Measurements from ENCODE around the gene ARHGEF5. TPM values are rescaled to one million over a fixed set of nuclear protein-coding genes. Genes with fewer than 3 reads are reported as not detected.
"Not testable (repeated sequence)": the region's sequence is repeated elsewhere in the genome, so short reads cannot be mapped to it uniquely, and the experiment has no call there.

The ARHGEF5 gene
- total RNA-seq: 1 to 10 TPM; 4.8 to 8.4 (median 5.7) TPM

DNA sequence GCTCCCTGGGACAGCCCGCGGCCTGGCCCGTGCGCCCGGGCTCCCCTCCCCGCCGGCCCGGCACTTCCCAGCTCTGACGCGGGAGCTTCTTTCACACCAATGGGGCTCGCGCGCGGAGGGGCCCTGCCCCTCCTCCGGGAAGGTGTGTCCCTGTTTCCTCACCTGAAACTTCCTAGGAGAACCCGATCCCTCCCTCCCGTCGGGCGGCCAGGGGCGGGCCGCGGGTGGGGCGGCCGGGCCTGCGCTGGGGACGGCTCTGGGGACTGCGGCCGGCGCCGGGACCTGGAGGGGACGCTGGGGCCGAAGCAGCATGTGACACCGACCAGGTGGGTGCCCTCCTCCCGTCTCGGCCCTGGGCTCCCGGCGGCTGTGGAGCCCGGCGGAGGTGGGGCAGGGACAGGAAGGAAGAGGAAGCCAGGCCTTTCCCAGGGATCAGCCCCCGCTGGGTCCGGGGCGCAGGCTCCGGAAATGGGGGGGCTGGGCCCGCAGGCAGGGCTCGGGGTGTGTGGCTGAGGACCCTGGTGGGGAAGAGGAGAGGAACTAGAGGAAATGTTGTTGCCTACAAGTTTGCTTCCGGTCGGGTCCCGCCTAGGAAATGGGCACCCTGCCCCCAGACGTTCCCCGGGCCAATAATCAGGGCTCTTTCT lies at the start of gene ARHGEF5:
TSS of gene ARHGEF5 (plus strand) at position 227 of the 647 bp plus-strand sequence. CDS start 7,268 bp downstream, outside the sequence.
- not testable (repeated sequence) for H3K36me3 Mint-ChIP-seq (ENCODE audit: insufficient read depth); DNase-seq; H3K27me3 Mint-ChIP-seq (ENCODE audit: low read depth); H3K9me3 Mint-ChIP-seq
- ATAC-seq: peak; percentile 82 to 87
- H3K4me3 Mint-ChIP-seq: peak within 1 kb of the TSS; percentile 80
- H3K4me1 Mint-ChIP-seq (ENCODE audit: low read depth): peaks cover 11% of the 10 kb centered on the region

DNA sequence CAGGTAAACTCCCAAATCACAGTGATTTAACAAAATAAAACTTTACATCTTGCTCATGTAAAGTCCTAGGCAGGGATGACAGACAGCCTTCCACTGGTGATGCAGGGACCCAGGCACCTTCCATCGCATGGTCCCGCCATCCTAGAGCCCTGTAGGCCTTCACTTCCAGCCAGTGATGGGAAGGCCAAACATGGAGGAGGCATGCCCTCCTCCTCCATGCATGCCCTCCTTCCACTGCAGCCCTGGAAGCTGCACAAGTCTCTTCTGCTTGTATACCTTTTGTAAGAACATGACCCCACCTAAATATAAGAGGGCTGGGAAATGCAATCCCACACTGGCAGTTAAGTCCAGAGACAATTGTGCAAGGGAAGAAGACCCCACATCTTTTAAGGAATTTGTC lies 45.5 kb upstream of the ARHGEF5 start:
- ATAC-seq; H3K4me3 Mint-ChIP-seq; H3K27me3 Mint-ChIP-seq (ENCODE audit: low read depth); H3K9me3 Mint-ChIP-seq; DNase-seq; H3K36me3 Mint-ChIP-seq (ENCODE audit: insufficient read depth); H3K4me1 Mint-ChIP-seq (ENCODE audit: low read depth): not testable (repeated sequence)

DNA sequence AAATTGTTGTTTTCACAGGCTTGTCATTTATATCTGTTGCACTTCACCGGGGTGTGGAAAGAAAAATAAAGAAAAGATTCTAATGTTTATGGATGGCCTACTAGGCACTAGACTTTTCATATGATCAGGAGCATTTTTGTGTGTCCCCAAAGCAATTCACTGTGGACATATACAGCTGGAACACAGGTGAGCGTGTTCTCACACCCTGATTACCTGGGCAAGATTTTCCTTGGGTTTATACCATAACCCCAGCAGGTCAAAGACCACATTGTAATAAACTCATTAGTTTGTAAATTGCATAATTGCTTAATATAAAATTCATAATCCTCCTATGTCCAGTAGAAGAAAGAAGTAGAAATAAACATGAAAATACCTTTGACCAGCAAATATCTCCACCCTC lies 44.0 kb upstream of the ARHGEF5 start:
- H3K4me1 Mint-ChIP-seq (ENCODE audit: low read depth); H3K27me3 Mint-ChIP-seq (ENCODE audit: low read depth); ATAC-seq; H3K36me3 Mint-ChIP-seq (ENCODE audit: insufficient read depth); H3K9me3 Mint-ChIP-seq; DNase-seq; H3K4me3 Mint-ChIP-seq: not testable (repeated sequence)

DNA sequence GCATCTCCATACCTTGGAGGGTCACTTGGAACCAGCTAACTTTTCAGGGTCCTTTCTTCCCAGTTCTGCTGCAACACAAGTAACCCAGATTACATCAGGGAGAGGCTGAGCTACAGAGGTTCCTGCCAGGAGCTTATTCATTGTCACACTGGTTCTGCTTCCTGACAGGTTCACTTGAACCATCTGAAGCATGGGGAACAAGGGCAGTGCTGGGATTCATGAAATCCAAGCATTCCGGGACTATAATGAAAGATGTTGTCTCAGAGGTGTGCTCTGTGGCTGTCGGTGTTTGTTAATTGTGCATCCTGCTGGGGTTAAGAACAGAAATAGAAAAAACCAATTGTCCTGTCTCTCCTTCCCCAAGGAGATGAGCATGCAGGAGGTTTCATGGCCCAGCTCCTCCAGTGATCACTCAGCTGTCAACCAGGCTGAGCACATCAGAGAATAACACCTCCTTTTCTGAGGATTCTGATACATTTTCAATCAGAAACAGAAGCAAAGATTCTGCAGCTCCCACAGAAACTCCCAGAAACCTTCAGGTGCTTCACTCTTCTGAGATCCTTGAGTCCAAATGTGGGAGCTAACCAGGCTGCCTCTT lies 43.2 kb upstream of the ARHGEF5 start, which contains the start of gene OR2A1:
TSS of gene OR2A1 (plus strand) at position 548 of the 598 bp plus-strand sequence. CDS start 5,706 bp downstream, outside the sequence.
- H3K4me1 Mint-ChIP-seq (ENCODE audit: low read depth); ATAC-seq; H3K27me3 Mint-ChIP-seq (ENCODE audit: low read depth); H3K4me3 Mint-ChIP-seq; DNase-seq; H3K36me3 Mint-ChIP-seq (ENCODE audit: insufficient read depth); H3K9me3 Mint-ChIP-seq: not testable (repeated sequence)

DNA sequence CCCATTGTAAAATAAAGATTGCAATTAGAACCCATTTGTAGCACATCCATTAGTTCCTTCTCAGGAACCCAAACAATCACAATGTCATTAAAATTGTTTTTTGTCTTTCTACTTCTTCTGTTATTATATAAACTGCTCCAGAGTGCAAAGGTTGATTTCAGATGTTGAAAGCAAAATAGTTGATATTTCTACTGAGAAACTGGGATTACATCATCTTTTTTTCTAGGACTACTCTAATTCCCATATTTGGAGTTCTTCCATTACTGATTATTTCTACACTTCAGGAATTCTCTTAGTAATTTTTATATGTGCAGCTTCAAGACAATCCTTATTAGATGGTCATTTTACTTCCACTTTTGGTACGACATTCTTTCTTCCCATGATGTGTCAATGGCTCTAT lies 37.7 kb upstream of the ARHGEF5 start:
- H3K27me3 Mint-ChIP-seq (ENCODE audit: low read depth): not testable (repeated sequence)

DNA sequence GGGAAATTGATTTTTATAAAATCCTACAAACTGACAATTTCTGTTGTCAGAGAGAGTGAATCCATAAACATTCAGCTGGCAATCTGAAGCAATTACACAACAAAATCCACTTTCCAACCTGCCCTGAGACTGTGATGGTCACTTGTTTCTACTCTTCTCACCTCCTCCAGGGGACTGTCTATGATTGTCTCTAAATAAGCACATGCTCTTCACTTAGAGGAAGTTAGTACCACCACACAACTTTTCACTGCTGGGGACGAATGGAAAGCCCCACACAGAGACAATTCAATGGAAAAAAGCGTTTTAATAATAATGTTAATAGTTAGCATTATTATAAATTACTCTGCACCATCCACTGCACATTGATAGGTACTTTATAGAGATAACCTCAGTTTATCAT lies 35.7 kb upstream of the ARHGEF5 start:
- H3K4me1 Mint-ChIP-seq (ENCODE audit: low read depth); H3K27me3 Mint-ChIP-seq (ENCODE audit: low read depth); H3K36me3 Mint-ChIP-seq (ENCODE audit: insufficient read depth); DNase-seq; ATAC-seq; H3K4me3 Mint-ChIP-seq; H3K9me3 Mint-ChIP-seq: not testable (repeated sequence)

More for the DNA sequence above, 37.7 kb upstream of the ARHGEF5 start:
- H3K36me3 Mint-ChIP-seq (ENCODE audit: insufficient read depth); H3K9me3 Mint-ChIP-seq; H3K4me1 Mint-ChIP-seq (ENCODE audit: low read depth); H3K4me3 Mint-ChIP-seq; DNase-seq; ATAC-seq: not testable (repeated sequence)

DNA sequence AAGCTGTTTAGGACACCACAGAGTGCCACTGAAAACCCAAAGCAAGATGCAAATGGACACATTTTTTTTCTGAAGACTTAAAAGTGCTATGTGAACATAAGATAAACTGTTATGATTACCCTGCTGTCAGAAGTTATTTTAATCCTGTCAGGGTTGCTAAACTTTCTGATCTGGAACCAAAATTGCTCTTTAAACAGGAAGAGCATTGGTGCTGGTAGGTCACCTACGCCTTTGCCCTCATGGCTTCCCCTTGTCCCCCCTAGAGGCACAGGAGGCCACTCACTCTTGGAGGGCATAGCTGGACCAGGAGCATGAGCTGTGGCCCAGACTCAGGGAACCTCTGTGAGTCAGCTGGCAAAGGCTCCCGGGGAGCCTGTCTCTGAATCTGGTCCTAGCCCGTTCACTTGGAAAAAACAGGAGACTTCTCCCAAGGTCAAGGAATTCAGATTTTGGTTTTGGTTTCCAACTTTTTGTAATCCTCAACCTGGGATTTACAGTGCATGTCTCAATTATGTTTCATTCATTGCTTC lies 33.5 kb upstream of the ARHGEF5 start:
- not testable (repeated sequence) for H3K36me3 Mint-ChIP-seq (ENCODE audit: insufficient read depth); H3K4me1 Mint-ChIP-seq (ENCODE audit: low read depth)

DNA sequence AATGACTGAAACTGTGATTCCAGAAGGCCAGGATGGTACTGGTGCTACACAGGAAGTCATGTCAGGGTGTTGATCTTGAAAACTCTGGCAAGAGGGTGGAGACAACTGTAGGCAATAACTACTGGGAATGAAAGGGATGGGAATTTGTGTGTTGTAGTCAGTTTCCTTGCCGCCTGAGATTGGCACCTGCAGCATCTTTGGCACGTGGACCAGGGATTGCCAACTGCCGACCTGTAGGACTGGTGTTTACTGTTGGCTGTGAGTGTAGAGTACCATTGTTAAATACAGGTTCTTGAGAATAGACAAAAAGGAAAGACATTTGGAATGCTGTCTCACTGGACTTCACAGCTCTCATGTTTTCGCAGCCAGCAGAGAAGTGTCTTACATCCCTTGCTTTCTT lies 31.8 kb upstream of the ARHGEF5 start:
- H3K4me1 Mint-ChIP-seq (ENCODE audit: low read depth); ATAC-seq; H3K36me3 Mint-ChIP-seq (ENCODE audit: insufficient read depth); H3K27me3 Mint-ChIP-seq (ENCODE audit: low read depth); H3K9me3 Mint-ChIP-seq; H3K4me3 Mint-ChIP-seq; DNase-seq: not testable (repeated sequence)

More for the DNA sequence above, 33.5 kb upstream of the ARHGEF5 start:
- H3K9me3 Mint-ChIP-seq; H3K4me3 Mint-ChIP-seq; ATAC-seq; DNase-seq; H3K27me3 Mint-ChIP-seq (ENCODE audit: low read depth): not testable (repeated sequence)

DNA sequence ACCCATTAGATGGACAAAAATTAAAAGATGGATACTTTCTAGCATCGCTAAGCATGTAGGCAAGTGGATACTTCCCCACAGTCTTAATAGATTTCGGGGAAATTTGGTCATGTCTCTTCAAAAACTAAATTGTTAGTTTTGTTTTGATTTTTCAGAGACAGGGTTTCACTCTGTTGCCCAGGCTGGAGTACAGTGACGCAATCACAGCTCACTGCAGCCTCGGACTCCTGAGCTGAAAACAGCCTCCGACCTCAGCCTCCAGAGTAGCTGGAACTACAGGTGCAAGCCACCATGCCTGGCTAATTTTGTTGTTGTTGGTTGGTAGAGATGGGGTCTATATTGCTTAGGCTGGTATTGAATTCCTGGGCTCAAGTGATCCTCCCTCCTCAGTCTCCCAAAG lies 29.3 kb upstream of the ARHGEF5 start:
- ATAC-seq; H3K27me3 Mint-ChIP-seq (ENCODE audit: low read depth); H3K36me3 Mint-ChIP-seq (ENCODE audit: insufficient read depth); H3K4me1 Mint-ChIP-seq (ENCODE audit: low read depth); H3K4me3 Mint-ChIP-seq; H3K9me3 Mint-ChIP-seq; DNase-seq: not testable (repeated sequence)

DNA sequence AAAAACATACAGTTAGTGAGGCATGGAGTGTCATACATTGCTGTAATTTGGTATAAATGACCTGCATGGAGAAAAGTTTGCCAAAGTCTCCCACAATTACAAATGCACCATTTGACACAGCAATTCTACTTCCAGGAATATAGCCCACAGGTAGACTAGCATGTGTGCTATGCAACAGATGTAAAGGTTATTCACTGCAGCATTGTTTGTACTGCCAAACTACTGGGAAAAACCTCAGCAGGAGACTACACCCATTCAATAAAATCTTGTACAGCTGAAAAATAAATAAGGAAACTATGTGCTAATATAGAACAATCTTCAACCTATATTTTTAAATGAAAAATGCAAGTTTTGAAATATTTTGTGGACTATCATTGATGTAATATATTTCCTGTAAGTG lies 25.2 kb upstream of the ARHGEF5 start:
- not testable (repeated sequence) for H3K36me3 Mint-ChIP-seq (ENCODE audit: insufficient read depth); H3K27me3 Mint-ChIP-seq (ENCODE audit: low read depth); ATAC-seq; DNase-seq; H3K4me1 Mint-ChIP-seq (ENCODE audit: low read depth); H3K9me3 Mint-ChIP-seq; H3K4me3 Mint-ChIP-seq

DNA sequence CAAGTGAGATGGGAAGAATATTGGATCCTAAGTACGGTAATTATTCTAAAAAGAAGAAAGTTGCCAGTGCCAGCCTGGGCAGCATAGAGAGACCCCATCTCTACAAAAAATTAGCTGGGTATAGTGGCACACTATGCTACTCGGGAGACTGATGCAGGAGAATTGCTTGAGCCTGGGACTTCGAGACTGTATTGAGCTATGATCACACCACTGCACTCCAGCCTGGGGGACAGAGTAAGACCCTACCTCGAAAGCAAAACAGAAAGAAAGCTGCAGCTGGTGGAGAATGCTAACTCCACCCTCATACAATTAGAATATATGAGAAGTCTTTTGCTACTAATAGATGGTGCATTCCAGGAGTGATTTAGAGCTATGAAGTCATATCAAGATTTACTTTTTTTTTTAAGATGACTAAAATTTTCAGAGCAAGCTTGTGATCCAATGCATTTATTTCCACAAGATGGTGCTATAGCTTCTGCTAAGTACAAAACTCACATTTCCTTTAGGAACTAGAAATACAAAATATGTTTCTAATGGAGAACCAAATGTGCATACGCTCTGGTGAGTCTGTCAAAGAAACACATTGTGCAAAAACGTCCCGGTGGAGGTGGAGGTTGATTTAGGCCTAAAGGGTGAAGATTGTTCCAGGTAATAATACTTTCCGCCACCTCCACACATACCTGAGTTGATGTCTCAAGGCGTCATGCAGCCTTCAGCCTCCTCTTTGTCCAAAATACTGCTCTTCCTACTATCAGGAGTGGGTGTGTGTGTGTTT lies 23.8 kb upstream of the ARHGEF5 start:
- not testable (repeated sequence) for DNase-seq; H3K4me1 Mint-ChIP-seq (ENCODE audit: low read depth); H3K27me3 Mint-ChIP-seq (ENCODE audit: low read depth); H3K9me3 Mint-ChIP-seq; H3K4me3 Mint-ChIP-seq; H3K36me3 Mint-ChIP-seq (ENCODE audit: insufficient read depth)
- ATAC-seq: peak; percentile 52 to 66

DNA sequence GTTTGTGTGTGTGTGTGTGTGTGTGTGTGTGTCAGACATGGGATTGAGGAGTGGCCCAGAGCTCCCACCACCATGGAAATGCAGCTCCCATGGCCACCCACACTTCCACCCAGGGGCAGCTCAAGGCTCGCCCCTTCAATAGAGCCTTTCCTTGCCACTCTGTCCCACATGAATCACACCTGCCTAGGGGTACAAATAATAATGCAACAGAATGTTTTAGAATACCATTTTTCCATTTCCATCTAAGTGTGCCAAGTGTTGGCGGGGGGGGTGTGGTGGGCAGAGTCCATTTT lies 23.3 kb upstream of the ARHGEF5 start:
- not testable (repeated sequence) for H3K9me3 Mint-ChIP-seq; ATAC-seq; H3K4me1 Mint-ChIP-seq (ENCODE audit: low read depth); H3K27me3 Mint-ChIP-seq (ENCODE audit: low read depth); H3K36me3 Mint-ChIP-seq (ENCODE audit: insufficient read depth); H3K4me3 Mint-ChIP-seq; DNase-seq

DNA sequence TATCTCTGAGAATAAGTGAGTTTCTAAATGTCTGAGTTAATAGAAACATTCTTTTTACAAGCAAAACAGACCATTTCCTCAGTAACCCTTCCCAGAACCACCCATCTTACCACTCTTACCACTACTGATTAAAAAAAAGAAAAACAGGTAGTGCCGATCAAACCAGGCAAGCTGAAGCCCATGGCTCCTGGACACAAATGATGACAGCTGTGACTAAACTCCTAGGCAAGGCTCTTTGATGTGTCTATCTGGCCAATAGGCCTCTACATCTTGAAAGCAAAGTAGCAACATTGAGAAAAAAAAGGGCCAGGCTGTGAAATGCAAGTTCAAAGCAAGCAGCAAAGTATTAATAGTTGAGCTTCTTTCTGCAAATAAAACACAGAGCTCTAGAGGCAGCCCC lies 6.6 kb upstream of the ARHGEF5 start:
- not testable (repeated sequence) for H3K9me3 Mint-ChIP-seq; H3K4me1 Mint-ChIP-seq (ENCODE audit: low read depth); H3K36me3 Mint-ChIP-seq (ENCODE audit: insufficient read depth); H3K4me3 Mint-ChIP-seq; DNase-seq; H3K27me3 Mint-ChIP-seq (ENCODE audit: low read depth)
- peak in 1 of 2 donors; percentile 50 for ATAC-seq

DNA sequence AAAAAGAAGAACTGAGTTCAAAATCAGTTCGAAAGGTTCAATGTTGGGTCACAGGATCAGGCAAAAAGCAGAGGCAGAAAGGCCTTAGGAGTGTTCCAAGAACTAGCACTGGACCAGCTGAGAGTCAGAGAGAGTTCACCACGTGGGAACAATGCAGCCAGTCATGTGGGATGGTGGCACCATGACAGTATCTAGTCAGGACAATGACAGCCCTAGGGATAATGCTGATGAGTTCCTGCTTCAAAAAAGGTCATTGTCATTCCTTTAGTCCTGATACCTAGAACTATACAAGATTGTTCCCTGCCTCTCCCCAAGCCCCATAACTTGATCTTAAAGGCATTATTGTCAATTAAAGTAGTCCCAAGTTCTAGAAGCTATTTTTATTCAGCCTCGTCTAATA lies 3.5 kb upstream of the ARHGEF5 start:
- not testable (repeated sequence) for ATAC-seq; H3K27me3 Mint-ChIP-seq (ENCODE audit: low read depth); DNase-seq; H3K36me3 Mint-ChIP-seq (ENCODE audit: insufficient read depth); H3K4me3 Mint-ChIP-seq; H3K4me1 Mint-ChIP-seq (ENCODE audit: low read depth); H3K9me3 Mint-ChIP-seq

DNA sequence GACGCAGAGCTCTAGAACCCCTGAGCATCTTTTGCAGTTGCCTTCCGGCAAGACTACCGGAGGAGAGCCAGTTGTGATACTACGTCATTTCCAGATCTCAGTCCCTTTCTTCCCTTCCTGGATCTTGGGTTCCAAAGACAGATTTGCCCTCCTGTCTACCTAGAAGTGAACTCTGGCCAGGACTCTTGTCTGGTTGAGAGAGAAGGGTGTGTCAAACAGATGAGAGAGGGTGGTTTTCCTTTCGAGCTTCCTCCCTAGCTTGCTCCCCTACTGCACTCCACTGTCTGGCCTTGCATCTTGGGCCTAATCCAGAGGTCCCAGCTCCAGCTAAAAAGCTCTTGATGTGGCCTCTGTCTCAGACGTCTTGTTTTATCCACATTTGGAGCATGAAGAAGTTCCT lies 983 bp downstream of the ARHGEF5 start:
- H3K4me3 Mint-ChIP-seq; H3K4me1 Mint-ChIP-seq (ENCODE audit: low read depth); H3K27me3 Mint-ChIP-seq (ENCODE audit: low read depth); H3K36me3 Mint-ChIP-seq (ENCODE audit: insufficient read depth); H3K9me3 Mint-ChIP-seq; ATAC-seq; DNase-seq: not testable (repeated sequence)
